Colonic mucosa (tissue), 4 donors: Measurements from ENCODE around the gene PNPLA1. TPM values are rescaled to one million over a fixed set of nuclear protein-coding genes. Genes with fewer than 3 reads are reported as not detected.

Experiments used
- DNase-seq: peaks from one replicate; pipeline ENCODE4 v3.0.0-alpha.2; 2020
- H3K27ac ChIP-seq: fragments of 200-600 bp; one replicate; pipeline ENCODE4 v1.8.0; 2021
- H3K27me3 ChIP-seq: fragments of 200-600 bp; one replicate; pipeline ENCODE4 v1.8.0; 2021
- H3K36me3 ChIP-seq: fragments of 200-600 bp; one replicate; pipeline ENCODE4 v1.8.0; 2021
- H3K4me1 ChIP-seq: fragments of 200-600 bp; one replicate; pipeline ENCODE4 v1.8.0; 2021; ENCODE audit warnings: mild to moderate bottlenecking
- H3K4me3 ChIP-seq: fragments of 200-600 bp; one replicate; pipeline ENCODE4 v1.8.0; 2021
- H3K9ac ChIP-seq, 2 donors: one replicate each; pipeline ENCODE4 v1.7.0; 2013; ENCODE audit warnings: control low read depth in 2 of 2, low read depth in 2 of 2, low read length in 2 of 2
- H3K9me3 ChIP-seq: fragments of 200-600 bp; one replicate; pipeline ENCODE4 v1.8.0; 2021
- CTCF ChIP-seq: fragments of 200-600 bp; IDR thresholded peaks from one replicate; pipeline ENCODE4 v1.8.0; 2022; ENCODE audit warnings: antibody characterized with exemption, mild to moderate bottlenecking
- intact Hi-C: fragments of 100-400 bp; cut with DNase I; formaldehyde crosslinking; loops from one replicate; pipeline ENCODE4 v1.14.1; 2022
- total RNA-seq, 2 donors: library from RNA; stranded (reverse); fragmentation: NEBNext Ultra II Directional in 1 of 2; extraction: Animal tissue kit (Norgen Biotek cat#: 25700) in 1 of 2; gene quantifications; one replicate each; pipeline ENCODE4 v1.2.1, GENCODE V29; 2021
- donor health status: healthy.
- donor health status: DM: no; HTN: no; CAD: no.
- donor health status: DM: no; HTN: no; CAD: no.

PNPLA1 gene
- total RNA-seq, 2 donors from 2014 or later = 0.35 TPM

GRCh38 chr6:36333171-36333895, 63.5 kb downstream of the PNPLA1 start:
- H3K27ac ChIP-seq = peak overlapping the region; percentile 89
- H3K4me3 ChIP-seq = no peak overlapping the region
- no peaks in the 10 kb centered on the region for H3K9me3 ChIP-seq
- intact Hi-C loops = no loop called here
- TF ChIP-seq CTCF = no peak
- H3K4me1 ChIP-seq = no peaks in the 10 kb centered on the region
- no peak for DNase-seq
- H3K9ac ChIP-seq = peak overlapping the region in 1 of 2 donors; percentile 77
- no peaks in the 10 kb centered on the region for H3K27me3 ChIP-seq
- H3K36me3 ChIP-seq = no peaks in the 10 kb centered on the region

- no peak overlapping the region for H3K4me3 ChIP-seq
- peak overlapping the region; percentile 15 to 77 for H3K9ac ChIP-seq
- peak; percentile 48 for DNase-seq
- no peak for TF ChIP-seq CTCF
- intact Hi-C loops = no loop called here
- H3K9me3 ChIP-seq = no peaks in the 10 kb centered on the region
- no peaks in the 10 kb centered on the region for H3K27me3 ChIP-seq
- H3K36me3 ChIP-seq = no peaks in the 10 kb centered on the region
- H3K27ac ChIP-seq = peak overlapping the region; percentile 89
- peaks cover under 1% of the 10 kb centered on the region for H3K4me1 ChIP-seq
These were observed 64.3 kb downstream of the PNPLA1 start for GRCh38 chr6:36333931-36334725.

GRCh38 chr6:36334832-36335459, 65.1 kb downstream of the PNPLA1 start:
- Histone ChIP-seq H3K9me3 (no peaks in the 10 kb centered on the region), H3K9ac (peak overlapping the region; percentile 9 to 77), H3K4me1 (peaks cover 4% of the 10 kb centered on the region), H3K27ac (peak overlapping the region; percentile 89), H3K36me3 (no peaks in the 10 kb centered on the region), H3K4me3 (peak overlapping the region; percentile 9), H3K27me3 (no peaks in the 10 kb centered on the region)
- intact Hi-C loops = no loop called here
- peak; percentile 76 for DNase-seq
- no peak for TF ChIP-seq CTCF

- no peaks in the 10 kb centered on the region for H3K36me3 ChIP-seq
- peak overlapping the region; percentile 89 for H3K27ac ChIP-seq
- DNase-seq = no peak
- H3K9me3 ChIP-seq = no peaks in the 10 kb centered on the region
- H3K27me3 ChIP-seq = no peaks in the 10 kb centered on the region
- H3K4me3 ChIP-seq = peak overlapping the region; percentile 9
- intact Hi-C loops = no loop called here
- peaks cover 4% of the 10 kb centered on the region for H3K4me1 ChIP-seq
- peak overlapping the region; percentile 9 to 77 for H3K9ac ChIP-seq
- TF ChIP-seq CTCF = no peak
These were observed 65.8 kb downstream of the PNPLA1 start for GRCh38 chr6:36335465-36336207.

- H3K4me1 ChIP-seq = peaks cover 4% of the 10 kb centered on the region
- no peak for DNase-seq
- H3K4me3 ChIP-seq = peak overlapping the region; percentile 9
- H3K9me3 ChIP-seq = no peaks in the 10 kb centered on the region
- H3K27ac ChIP-seq = peak overlapping the region; percentile 89
- peak overlapping the region in 1 of 2 donors; percentile 77 for H3K9ac ChIP-seq
- H3K36me3 ChIP-seq = no peaks in the 10 kb centered on the region
- no peak for TF ChIP-seq CTCF
- no peaks in the 10 kb centered on the region for H3K27me3 ChIP-seq
- intact Hi-C loops = no loop called here
These were observed 66.4 kb downstream of the PNPLA1 start for GRCh38 chr6:36336208-36336710.
